PC-9 (cell line): ENCODE measurements around the gene TRPV2.

Experiments used
- CTCF ChIP-seq: fragments of 200-600 bp; sonication (generic); conservative IDR thresholded peaks from 2 replicates; pipeline ENCODE4 v1.6.1; 2017; ENCODE audit warnings: mixed run types, antibody characterized with exemption, mild to moderate bottlenecking, moderate library complexity
- EZH2 ChIP-seq: fragments of 200-600 bp; sonication (generic); IDR thresholded peaks from 2 replicates; pipeline ENCODE4 v1.8.0; 2017; ENCODE audit warnings: antibody characterized with exemption, low read depth

GRCh38 chr17:16455997-16456741 is 40.8 kb downstream of the TRPV2 start:
- TF ChIP-seq CTCF (no peak), EZH2 (no peak)
